ENCODE measurements around the gene CLBA1. TPM values are rescaled to one million over a fixed set of nuclear protein-coding genes. Genes with fewer than 3 reads are reported as not detected.

Gene CLBA1
- total RNA-seq, 4 donors from 2014 or later, result 16.8 to 31.6 (median 20.9) TPM

DNA sequence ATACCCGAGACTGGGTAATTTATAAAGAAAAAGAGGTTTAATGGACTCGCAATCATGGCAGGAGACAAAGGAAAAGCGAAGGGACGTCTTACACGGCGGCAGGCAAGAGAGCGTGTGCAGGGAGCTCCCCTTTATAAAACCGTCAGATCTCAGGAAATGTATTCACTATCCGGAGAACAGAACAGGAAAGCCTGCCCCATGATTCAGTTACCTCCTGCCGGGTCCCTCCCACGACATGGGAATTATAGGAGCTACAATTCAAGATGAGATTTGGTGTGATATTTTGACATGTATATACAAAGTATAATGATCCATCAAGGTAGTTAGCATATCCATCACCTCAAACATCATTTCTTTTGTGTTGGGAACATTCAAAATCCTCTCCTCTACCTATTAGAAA, 37.6 kb downstream of the CLBA1 start:
- Histone ChIP-seq H3K27me3 (no peaks in the 10 kb centered on the region), H3K27ac (no peak overlapping the region), H3K36me3 (no peaks in the 10 kb centered on the region), H3K4me1 (peaks cover 18 to 19% of the 10 kb centered on the region in 2 donors), H3K4me3 (replicated peaks in 1 of 3) (no peak overlapping the region), H3K9me3 (no peaks in the 10 kb centered on the region)
- 82 to 89% methylated on average over 11 of the region's 11 CpGs for WGBS, 2 donors
- no peak for DNase-seq
- intact Hi-C loops (cut with DNase I), result loop anchor here (2.0 kb wide), 1 partner anchor 40 kb away; no protein-coding TSS in a partner anchor
- TF ChIP-seq POLR2A (IDR thresholded peaks at IDR 0.05), result no peak
- TF ChIP-seq, protein P1, sequence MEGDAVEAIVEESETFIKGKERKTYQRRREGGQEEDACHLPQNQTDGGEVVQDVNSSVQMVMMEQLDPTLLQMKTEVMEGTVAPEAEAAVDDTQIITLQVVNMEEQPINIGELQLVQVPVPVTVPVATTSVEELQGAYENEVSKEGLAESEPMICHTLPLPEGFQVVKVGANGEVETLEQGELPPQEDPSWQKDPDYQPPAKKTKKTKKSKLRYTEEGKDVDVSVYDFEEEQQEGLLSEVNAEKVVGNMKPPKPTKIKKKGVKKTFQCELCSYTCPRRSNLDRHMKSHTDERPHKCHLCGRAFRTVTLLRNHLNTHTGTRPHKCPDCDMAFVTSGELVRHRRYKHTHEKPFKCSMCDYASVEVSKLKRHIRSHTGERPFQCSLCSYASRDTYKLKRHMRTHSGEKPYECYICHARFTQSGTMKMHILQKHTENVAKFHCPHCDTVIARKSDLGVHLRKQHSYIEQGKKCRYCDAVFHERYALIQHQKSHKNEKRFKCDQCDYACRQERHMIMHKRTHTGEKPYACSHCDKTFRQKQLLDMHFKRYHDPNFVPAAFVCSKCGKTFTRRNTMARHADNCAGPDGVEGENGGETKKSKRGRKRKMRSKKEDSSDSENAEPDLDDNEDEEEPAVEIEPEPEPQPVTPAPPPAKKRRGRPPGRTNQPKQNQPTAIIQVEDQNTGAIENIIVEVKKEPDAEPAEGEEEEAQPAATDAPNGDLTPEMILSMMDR (IDR thresholded peaks at IDR 0.05), result no peak

DNA sequence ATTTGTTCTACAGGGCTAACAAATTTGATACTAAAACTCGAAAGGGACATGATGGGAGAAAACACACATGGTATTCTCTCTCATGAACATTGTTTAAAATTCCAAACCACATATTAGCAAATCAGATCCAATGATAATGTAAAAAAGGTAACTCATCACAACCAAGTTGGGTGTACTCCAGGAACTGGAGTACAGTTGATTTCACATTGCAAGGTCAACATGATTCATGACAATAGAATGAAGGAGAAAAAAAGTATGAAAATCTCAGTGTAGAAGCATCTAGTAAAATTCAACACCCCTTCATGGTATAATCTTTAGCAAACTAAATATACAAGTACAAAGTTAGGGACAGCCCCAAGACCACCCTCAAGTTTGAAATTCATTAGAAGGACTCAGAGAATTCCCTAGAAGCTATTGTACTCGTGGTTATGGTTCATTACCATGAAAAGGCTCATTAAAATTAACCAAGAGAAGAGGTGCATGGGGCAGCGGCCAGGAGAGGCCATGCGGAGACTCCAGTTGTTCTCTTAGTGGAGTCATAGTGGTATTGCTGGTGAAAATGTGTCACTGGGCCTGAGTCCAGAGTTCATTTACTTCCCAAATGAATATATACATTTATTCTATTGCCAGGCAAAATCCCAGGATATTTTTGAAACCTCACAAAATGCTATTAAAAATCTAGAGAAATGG, 38.3 kb downstream of the CLBA1 start:
- no peak for TF ChIP-seq POLR2A (IDR thresholded peaks at IDR 0.05)
- TF ChIP-seq, protein P1 (IDR thresholded peaks at IDR 0.05), result no peak
- Histone ChIP-seq H3K4me1 (peaks cover 22% of the 10 kb centered on the region in 2 donors), H3K4me3 (replicated peaks in 1 of 3) (no peak overlapping the region), H3K36me3 (no peaks in the 10 kb centered on the region), H3K9me3 (no peaks in the 10 kb centered on the region), H3K27me3 (no peaks in the 10 kb centered on the region), H3K27ac (no peak overlapping the region)
- no peak for DNase-seq
- 66 to 75% methylated on average over 4 of the region's 4 CpGs for WGBS, 2 donors
- intact Hi-C loops (cut with DNase I), result loop anchor here (2.0 kb wide), 1 partner anchor 41 kb away; no protein-coding TSS in a partner anchor

DNA sequence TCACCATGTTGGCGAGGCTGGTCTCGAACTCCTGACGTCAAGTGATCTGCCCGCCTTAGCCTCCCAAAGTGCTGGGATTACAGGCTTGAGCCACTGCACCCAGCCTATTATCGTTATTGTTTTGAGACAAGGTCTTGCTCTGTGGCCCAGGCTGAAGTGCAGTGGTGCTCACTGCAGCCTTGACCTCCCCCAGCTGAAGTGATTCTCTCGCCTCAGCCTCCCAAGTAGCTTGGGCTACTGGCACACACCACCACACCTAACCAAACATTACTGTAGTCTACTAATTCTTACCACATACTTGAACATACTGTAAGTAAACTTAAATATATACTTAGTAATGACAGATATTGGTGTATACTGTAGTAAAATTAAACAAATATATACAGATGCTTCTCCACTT, 39.8 kb downstream of the CLBA1 start:
- intact Hi-C loops (cut with DNase I), result no loop called here
- DNase-seq, result no peak
- WGBS, 2 donors, result 95 to 98% methylated on average over 6 of the region's 6 CpGs
- Histone ChIP-seq H3K9me3 (no peaks in the 10 kb centered on the region), H3K4me3 (replicated peaks in 1 of 3) (no peak overlapping the region), H3K4me1 (peaks cover 9 to 11% of the 10 kb centered on the region in 2 donors), H3K27ac (no peak overlapping the region), H3K27me3 (no peaks in the 10 kb centered on the region), H3K36me3 (no peaks in the 10 kb centered on the region)
- no peak for TF ChIP-seq POLR2A (IDR thresholded peaks at IDR 0.05)
- TF ChIP-seq, protein P1 (IDR thresholded peaks at IDR 0.05), result no peak

DNA sequence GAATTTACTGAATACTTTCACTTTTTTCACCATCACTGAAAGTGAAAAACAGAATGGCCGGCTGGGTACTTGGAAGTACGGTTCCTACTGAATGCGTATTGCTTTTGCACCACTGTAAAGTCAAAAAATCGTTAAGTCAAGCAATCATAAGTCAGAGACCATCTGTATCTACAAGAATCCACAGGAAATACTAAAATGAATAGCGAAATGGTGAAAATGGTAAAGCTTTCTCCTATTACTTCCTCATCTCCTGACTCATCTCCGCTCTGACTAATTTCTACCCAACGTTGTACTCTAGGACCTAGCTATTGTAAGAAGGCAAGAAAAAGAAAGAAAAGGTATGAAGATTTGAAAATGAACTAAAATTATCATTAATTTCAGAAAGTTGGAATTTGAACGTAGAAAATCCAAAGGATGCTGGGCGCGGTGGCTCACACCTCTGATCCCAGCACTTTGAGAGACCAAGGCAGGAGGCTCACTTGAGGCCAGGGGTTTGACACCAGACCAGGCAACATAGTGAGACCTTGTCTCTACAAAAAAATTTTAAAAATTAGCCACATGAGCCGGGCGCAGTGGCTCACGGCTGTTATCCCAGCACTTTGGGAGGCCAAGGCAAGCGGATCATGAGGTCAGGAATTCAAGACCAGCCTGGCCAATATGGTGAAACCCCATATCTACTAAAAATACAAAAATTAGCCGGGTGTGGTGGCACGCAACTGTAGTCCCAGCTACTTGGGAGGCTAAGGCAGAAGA, 40.6 kb downstream of the CLBA1 start:
- no peak overlapping the region for H3K27ac ChIP-seq
- H3K4me3 ChIP-seq (replicated peaks in 1 of 3), result no peak overlapping the region
- H3K9me3 ChIP-seq, result no peaks in the 10 kb centered on the region
- peaks cover 9 to 11% of the 10 kb centered on the region in 2 donors for H3K4me1 ChIP-seq
- no peaks in the 10 kb centered on the region for H3K27me3 ChIP-seq
- intact Hi-C loops (cut with DNase I), result no loop called here
- TF ChIP-seq POLR2A (IDR thresholded peaks at IDR 0.05), result no peak
- TF ChIP-seq, protein P1 (IDR thresholded peaks at IDR 0.05), result no peak
- 90 to 92% methylated on average over 16 of the region's 16 CpGs for WGBS, 2 donors
- H3K36me3 ChIP-seq, result no peaks in the 10 kb centered on the region
- DNase-seq, result no peak
